Measurements from ENCODE around the gene CDX2.

DNA sequence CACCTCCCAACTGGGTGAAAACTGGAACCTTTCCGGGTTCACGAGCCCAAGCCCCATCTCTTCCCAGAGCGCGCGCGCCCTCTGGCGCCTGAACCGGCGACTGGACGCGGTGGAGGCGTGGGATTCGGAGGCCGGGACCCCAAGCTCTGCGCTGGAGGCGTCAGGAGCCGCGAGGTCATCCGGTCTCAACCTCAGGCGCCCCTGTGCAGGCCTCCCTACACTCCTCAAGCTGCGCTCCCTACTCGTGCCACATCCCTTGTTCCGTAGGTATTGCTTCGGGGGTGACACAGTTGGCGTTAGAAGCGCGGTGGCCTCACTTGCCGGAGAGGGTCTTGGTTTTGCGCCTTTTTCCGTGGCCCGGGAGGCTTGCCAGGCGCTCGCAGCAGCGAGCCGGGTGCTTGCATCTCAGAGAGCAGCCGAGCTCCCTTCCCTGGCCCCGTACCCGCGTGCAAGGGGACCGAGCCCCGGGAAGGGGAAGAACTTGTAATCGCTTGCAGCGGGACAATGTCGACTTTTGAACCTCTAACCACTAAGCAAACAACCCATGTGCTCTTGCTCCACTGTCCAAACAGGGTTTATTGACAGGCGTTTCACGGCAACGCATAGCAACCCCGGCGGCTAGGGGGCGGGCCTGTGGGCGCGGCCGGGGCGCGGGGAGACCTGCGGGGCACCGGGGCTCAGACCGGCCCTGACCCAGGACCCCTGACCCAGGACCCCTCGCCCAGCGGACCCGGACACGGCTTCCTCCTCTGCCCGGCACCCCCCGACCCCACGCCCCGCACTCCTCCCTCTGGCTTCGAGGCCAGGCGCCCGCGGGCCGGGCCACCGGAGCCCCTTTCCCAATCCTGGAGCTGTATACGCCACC is 8.5 kb downstream of the CDX2 start:
- no peak for TF ChIP-seq BHLHE40 (IDR thresholded peaks at IDR 0.05; ENCODE audit: low read length)
- TF ChIP-seq ZZZ3 (IDR thresholded peaks at IDR 0.05), result no peak
- TF ChIP-seq SUPT5H (IDR thresholded peaks at IDR 0.05), result no peak
- TF ChIP-seq CHD2 (IDR thresholded peaks at IDR 0.05; ENCODE audit: low read depth, low read length), result no peak
- TF ChIP-seq, protein P1, sequence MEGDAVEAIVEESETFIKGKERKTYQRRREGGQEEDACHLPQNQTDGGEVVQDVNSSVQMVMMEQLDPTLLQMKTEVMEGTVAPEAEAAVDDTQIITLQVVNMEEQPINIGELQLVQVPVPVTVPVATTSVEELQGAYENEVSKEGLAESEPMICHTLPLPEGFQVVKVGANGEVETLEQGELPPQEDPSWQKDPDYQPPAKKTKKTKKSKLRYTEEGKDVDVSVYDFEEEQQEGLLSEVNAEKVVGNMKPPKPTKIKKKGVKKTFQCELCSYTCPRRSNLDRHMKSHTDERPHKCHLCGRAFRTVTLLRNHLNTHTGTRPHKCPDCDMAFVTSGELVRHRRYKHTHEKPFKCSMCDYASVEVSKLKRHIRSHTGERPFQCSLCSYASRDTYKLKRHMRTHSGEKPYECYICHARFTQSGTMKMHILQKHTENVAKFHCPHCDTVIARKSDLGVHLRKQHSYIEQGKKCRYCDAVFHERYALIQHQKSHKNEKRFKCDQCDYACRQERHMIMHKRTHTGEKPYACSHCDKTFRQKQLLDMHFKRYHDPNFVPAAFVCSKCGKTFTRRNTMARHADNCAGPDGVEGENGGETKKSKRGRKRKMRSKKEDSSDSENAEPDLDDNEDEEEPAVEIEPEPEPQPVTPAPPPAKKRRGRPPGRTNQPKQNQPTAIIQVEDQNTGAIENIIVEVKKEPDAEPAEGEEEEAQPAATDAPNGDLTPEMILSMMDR (IDR thresholded peaks at IDR 0.05 in 2 of 3, conservative IDR thresholded peaks at IDR 0.05 in 1 of 3; ENCODE audit: insufficient read depth in 2 of 3, low read depth in 1 of 3, low read length in 3 of 3), result peak; percentile 29 to 42 (median 37); a peak in 4 of 6 replicates
- TF ChIP-seq, protein P2, sequence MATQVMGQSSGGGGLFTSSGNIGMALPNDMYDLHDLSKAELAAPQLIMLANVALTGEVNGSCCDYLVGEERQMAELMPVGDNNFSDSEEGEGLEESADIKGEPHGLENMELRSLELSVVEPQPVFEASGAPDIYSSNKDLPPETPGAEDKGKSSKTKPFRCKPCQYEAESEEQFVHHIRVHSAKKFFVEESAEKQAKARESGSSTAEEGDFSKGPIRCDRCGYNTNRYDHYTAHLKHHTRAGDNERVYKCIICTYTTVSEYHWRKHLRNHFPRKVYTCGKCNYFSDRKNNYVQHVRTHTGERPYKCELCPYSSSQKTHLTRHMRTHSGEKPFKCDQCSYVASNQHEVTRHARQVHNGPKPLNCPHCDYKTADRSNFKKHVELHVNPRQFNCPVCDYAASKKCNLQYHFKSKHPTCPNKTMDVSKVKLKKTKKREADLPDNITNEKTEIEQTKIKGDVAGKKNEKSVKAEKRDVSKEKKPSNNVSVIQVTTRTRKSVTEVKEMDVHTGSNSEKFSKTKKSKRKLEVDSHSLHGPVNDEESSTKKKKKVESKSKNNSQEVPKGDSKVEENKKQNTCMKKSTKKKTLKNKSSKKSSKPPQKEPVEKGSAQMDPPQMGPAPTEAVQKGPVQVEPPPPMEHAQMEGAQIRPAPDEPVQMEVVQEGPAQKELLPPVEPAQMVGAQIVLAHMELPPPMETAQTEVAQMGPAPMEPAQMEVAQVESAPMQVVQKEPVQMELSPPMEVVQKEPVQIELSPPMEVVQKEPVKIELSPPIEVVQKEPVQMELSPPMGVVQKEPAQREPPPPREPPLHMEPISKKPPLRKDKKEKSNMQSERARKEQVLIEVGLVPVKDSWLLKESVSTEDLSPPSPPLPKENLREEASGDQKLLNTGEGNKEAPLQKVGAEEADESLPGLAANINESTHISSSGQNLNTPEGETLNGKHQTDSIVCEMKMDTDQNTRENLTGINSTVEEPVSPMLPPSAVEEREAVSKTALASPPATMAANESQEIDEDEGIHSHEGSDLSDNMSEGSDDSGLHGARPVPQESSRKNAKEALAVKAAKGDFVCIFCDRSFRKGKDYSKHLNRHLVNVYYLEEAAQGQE (IDR thresholded peaks at IDR 0.05; ENCODE audit: borderline replicate concordance), result no peak; the same call in 1 of the 2 replicates
- TF ChIP-seq, protein P2 (CRISPR knock-in tag; IDR thresholded peaks at IDR 0.05; ENCODE audit: low read depth), result no peak
- no peak for TF ChIP-seq MYC (IDR thresholded peaks at IDR 0.05; ENCODE audit: low read depth, low read length)
- TF ChIP-seq MYC (CRISPR knock-in tag; IDR thresholded peaks at IDR 0.05; ENCODE audit: borderline replicate concordance, low read depth), result no peak

Measured in K562 (cell line).